Measurements from ENCODE around the gene MGRN1. TPM values are rescaled to one million over a fixed set of nuclear protein-coding genes. Genes with fewer than 3 reads are reported as not detected.
"Not testable (repeated sequence)": the region's sequence is repeated elsewhere in the genome, so short reads cannot be mapped to it uniquely, and the experiment has no call there.

Gene MGRN1
- total and polyA plus RNA-seq, 3 experiments from 2014 or later, result 6.4 to 69.7 (median 67.3) TPM

DNA sequence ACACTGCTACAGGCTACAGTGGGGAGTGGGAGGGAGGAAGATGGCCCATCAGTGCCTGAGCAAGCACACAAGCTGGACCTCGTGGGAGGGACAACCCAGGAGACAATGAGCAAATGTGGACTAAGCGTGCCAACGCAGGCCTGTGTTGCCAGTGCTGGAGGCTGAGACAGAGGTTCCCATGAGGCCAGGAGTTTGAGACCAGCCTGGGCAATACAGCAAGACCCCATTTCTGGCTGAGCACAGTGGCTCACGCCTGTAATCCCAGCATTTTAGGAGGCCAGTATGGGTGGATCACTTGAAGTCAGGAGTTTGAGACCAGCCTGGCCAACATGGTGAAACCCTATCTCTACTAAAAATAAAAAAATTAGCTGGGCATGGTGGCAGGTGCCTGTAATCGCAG, 113.7 kb downstream of the MGRN1 start:
- CTCF ChIA-PET, H3K27ac Mint-ChIP-seq: not testable (repeated sequence)

More for the DNA sequence above, 113.7 kb downstream of the MGRN1 start:
- H3K4me3 Mint-ChIP-seq, result peak overlapping the region in 1 of 7 donors; percentile 49
- H3K9me3 Mint-ChIP-seq; DNase-seq; POLR2A ChIA-PET; H3K36me3 Mint-ChIP-seq; H3K4me3 ChIP-seq (ENCODE audit: low read length); H3K4me1 ChIP-seq (ENCODE audit: insufficient read depth, low read length); H3K27me3 Mint-ChIP-seq; H3K27me3 ChIP-seq (ENCODE audit: insufficient read depth, low read length, poor library complexity, severe bottlenecking); H3K27ac ChIP-seq (ENCODE audit: low read depth, low read length); H3K9me3 ChIP-seq (ENCODE audit: low read length); H3K36me3 ChIP-seq (ENCODE audit: insufficient read depth, low read length): not testable (repeated sequence)
- H3K4me1 Mint-ChIP-seq, result peaks cover 13 to 24% (median 13%) of the 10 kb centered on the region in 3 donors

Other genes with a start within 250 kb of the MGRN1 start
- gene CORO7, start 208.2 kb upstream of the MGRN1 start, total RNA-seq, result 10 to 100 TPM; 92.0 to 96.3 TPM
- 129 TPM for gene CORO7, start 208.2 kb upstream of the MGRN1 start, polyA plus RNA-seq
- gene DNAJA3, start 199.0 kb upstream of the MGRN1 start, total RNA-seq, result 100 to 1,000 TPM; 104 to 108 TPM
- 51.1 TPM for gene DNAJA3, start 199.0 kb upstream of the MGRN1 start, polyA plus RNA-seq
- 10 to 100 TPM; 63.8 to 65.8 TPM for gene NMRAL1, start 150.2 kb upstream of the MGRN1 start, total RNA-seq
- gene NMRAL1, start 150.2 kb upstream of the MGRN1 start, polyA plus RNA-seq, result 75.4 TPM
- gene HMOX2, start 148.4 kb upstream of the MGRN1 start, total RNA-seq, result 10 to 100 TPM; 87.5 to 95.2 TPM
- 178 TPM for gene HMOX2, start 148.4 kb upstream of the MGRN1 start, polyA plus RNA-seq
- 10 to 100 TPM; 28.4 to 32.1 TPM for gene CDIP1, start 86.1 kb upstream of the MGRN1 start, total RNA-seq
- gene CDIP1, start 86.1 kb upstream of the MGRN1 start, polyA plus RNA-seq, result 21.8 TPM
- gene C16orf96, start 68.5 kb upstream of the MGRN1 start, total RNA-seq, result under 1 TPM; 0.07 to 0.11 TPM
- gene C16orf96, start 68.5 kb upstream of the MGRN1 start, polyA plus RNA-seq, result 0.05 TPM
- gene UBALD1, start 9.9 kb upstream of the MGRN1 start, total RNA-seq, result 10 to 100 TPM; 18.7 to 22.3 TPM
- gene UBALD1, start 9.9 kb upstream of the MGRN1 start, polyA plus RNA-seq, result 4.9 TPM
- 10 to 100 TPM; 40.6 to 47.7 TPM for gene NUDT16L1, start 68.7 kb downstream of the MGRN1 start, total RNA-seq
- gene NUDT16L1, start 68.7 kb downstream of the MGRN1 start, polyA plus RNA-seq, result 89.2 TPM
- gene ANKS3, start 109.4 kb downstream of the MGRN1 start, total RNA-seq, result 10 to 100 TPM; 16.9 to 18.5 TPM
- 4.3 TPM for gene ANKS3, start 109.4 kb downstream of the MGRN1 start, polyA plus RNA-seq
- gene DNAAF8, start 109.7 kb downstream of the MGRN1 start, total RNA-seq, result under 1 TPM; 0.15 to 0.31 TPM
- 0.35 TPM for gene DNAAF8, start 109.7 kb downstream of the MGRN1 start, polyA plus RNA-seq
- gene ZNF500, start 142.3 kb downstream of the MGRN1 start, total RNA-seq, result 10 to 100 TPM; 12.7 to 13.7 TPM
- gene ZNF500, start 142.3 kb downstream of the MGRN1 start, polyA plus RNA-seq, result 15.2 TPM
- gene SEPTIN12, start 163.5 kb downstream of the MGRN1 start, total RNA-seq, result not detected
- not detected for gene SEPTIN12, start 163.5 kb downstream of the MGRN1 start, polyA plus RNA-seq
- gene SMIM22, start 170.5 kb downstream of the MGRN1 start, total RNA-seq, result not detected
- gene SMIM22, start 170.5 kb downstream of the MGRN1 start, polyA plus RNA-seq, result not detected
- gene ROGDI, start 177.8 kb downstream of the MGRN1 start, total RNA-seq, result 1 to 10 TPM; 7.4 to 8.1 TPM
- 7.8 TPM for gene ROGDI, start 177.8 kb downstream of the MGRN1 start, polyA plus RNA-seq
- gene GLYR1, start 222.5 kb downstream of the MGRN1 start, total RNA-seq, result 100 to 1,000 TPM; 104 to 110 TPM
- 40.2 TPM for gene GLYR1, start 222.5 kb downstream of the MGRN1 start, polyA plus RNA-seq
- gene UBN1, start 222.7 kb downstream of the MGRN1 start, total RNA-seq, result 10 to 100 TPM; 40.3 to 41.0 TPM
- 23.3 TPM for gene UBN1, start 222.7 kb downstream of the MGRN1 start, polyA plus RNA-seq